Duodenal mucosa (tissue), 2 donors: ENCODE results near the gene PALM.
A peak's percentile ranks its signal among the peaks of the same experiment; 100 is the strongest.

Source experiments
- H3K27ac ChIP-seq: one replicate; pipeline ENCODE4 v1.7.0; 2013; ENCODE audit warnings: low read depth, low read length
- H3K27me3 ChIP-seq, 2 donors: one replicate each; pipeline ENCODE4 v1.7.0; 2013; ENCODE audit warnings: low read length in 2 of 2, control low read depth in 1 of 2; ENCODE audit not compliant: insufficient read depth in 2 of 2, control insufficient read depth in 1 of 2
- H3K36me3 ChIP-seq, 2 donors: one replicate each; pipeline ENCODE4 v1.7.0; 2013; ENCODE audit warnings: low read length in 2 of 2, control low read depth in 1 of 2; ENCODE audit not compliant: insufficient read depth in 2 of 2, control insufficient read depth in 1 of 2
- H3K4me1 ChIP-seq, 2 donors: one replicate each; pipeline ENCODE4 v1.7.0; 2013; ENCODE audit warnings: low read length in 2 of 2, control low read depth in 1 of 2; ENCODE audit not compliant: insufficient read depth in 2 of 2, control insufficient read depth in 1 of 2
- H3K4me3 ChIP-seq, 2 donors: one replicate each; pipeline ENCODE4 v1.7.0; 2013; ENCODE audit warnings: low read length in 2 of 2, low read depth in 1 of 2
- H3K9ac ChIP-seq, 2 donors: one replicate each; pipeline ENCODE4 v1.7.0; 2013; ENCODE audit warnings: low read length in 2 of 2, low read depth in 1 of 2
- H3K9me3 ChIP-seq, 2 donors: one replicate each; pipeline ENCODE4 v1.7.0; 2013; ENCODE audit warnings: low read length in 2 of 2, control low read depth in 1 of 2; ENCODE audit not compliant: control insufficient read depth in 1 of 2

Gene PALM

GRCh38 chr19:792306-792885, 83.7 kb downstream of the PALM start:
- no peaks in the 10 kb centered on the region for H3K27me3 ChIP-seq
- no peak overlapping the region for H3K9ac ChIP-seq
- no peak overlapping the region for H3K4me3 ChIP-seq
- H3K27ac ChIP-seq: no peak overlapping the region
- no peaks in the 10 kb centered on the region for H3K36me3 ChIP-seq
- peaks cover 0 to 4% of the 10 kb centered on the region in 2 donors for H3K4me1 ChIP-seq
- no peaks in the 10 kb centered on the region for H3K9me3 ChIP-seq

GRCh38 chr19:793806-794205, 85.1 kb downstream of the PALM start:
- H3K27me3 ChIP-seq: no peaks in the 10 kb centered on the region
- no peak overlapping the region for H3K9ac ChIP-seq
- H3K27ac ChIP-seq: no peak overlapping the region
- H3K4me1 ChIP-seq: peaks cover 0 to 10% of the 10 kb centered on the region in 2 donors
- no peaks in the 10 kb centered on the region for H3K36me3 ChIP-seq
- H3K4me3 ChIP-seq: no peak overlapping the region
- no peaks in the 10 kb centered on the region for H3K9me3 ChIP-seq

DNA sequence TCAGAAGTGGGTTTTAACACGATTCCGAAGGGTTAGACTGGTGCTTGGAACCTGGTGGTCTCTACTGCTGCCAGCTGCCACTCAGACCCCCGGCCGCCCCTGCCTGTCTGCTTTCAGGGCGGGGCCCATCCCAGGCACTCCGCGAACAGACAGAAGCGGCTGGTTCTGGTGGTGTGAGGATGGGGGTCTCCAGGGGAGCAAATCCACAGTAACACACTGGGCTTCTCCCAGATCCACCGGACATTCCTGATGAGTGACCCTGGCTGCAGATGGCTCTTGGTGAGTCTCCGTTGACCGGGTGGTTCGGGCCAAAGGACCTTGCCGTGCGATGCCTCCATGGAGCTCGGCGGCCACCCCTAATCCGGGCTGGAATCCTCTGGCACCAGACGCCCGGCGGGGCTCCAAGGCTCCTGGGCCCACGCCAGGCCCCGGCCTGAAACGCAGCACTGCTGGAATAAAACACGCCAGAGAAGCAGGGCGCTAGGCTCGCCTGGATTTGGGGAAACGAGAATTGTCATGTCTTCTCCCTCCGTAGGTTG, 86.4 kb downstream of the PALM start:
- Histone ChIP-seq H3K36me3 (peaks cover 0 to 6% of the 10 kb centered on the region in 2 donors), H3K4me3 (no peak overlapping the region), H3K9ac (no peak overlapping the region), H3K27me3 (no peaks in the 10 kb centered on the region), H3K4me1 (peaks cover 9 to 23% of the 10 kb centered on the region in 2 donors), H3K27ac (no peak overlapping the region), H3K9me3 (no peaks in the 10 kb centered on the region)

DNA sequence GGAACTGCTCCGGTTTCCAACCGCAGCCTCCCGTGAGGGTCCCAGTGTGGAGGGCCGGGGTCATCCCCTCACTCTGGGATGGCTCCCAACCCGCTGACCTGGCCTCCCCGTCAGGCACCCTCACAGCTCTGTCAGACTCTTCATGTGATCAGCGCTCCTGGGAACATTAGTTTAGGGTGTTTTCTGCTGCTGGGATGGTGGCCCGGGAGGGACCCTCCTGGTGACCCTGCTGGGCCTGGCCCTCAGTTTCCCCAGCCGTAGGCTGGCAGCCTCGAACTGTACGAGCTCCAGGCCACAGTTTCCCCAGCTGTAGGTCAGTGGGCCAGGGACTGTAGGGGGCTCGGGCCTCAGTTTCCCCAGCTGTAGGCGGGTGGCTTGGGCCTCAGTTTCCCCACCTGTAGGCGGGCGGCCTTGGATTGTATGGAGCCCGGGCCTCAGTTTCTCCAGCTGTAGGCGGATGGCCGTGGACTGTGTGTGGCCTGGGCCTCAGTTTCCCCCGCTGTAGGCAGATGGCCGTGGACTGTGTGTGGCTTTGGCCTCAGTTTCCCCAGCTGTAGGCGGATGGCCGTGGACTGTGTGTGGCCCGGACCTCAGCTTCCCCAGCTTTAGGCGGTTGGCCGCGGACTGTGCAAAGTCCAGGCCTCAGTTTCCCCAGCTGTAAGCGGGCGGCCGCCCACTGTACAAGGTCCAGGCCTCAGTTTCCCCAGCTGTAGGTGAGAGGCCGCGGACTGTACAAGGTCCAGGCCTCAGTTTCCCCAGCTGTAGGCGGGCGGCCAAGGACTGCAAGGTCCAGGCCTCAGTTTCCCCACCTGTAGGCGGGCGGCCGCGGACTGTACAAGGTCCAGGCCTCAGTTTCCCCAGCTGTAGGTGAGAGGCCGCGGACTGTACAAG, 87.2 kb downstream of the PALM start:
- Histone ChIP-seq H3K4me3 (peak overlapping the region; percentile 64 to 70), H3K36me3 (peaks cover 0 to 13% of the 10 kb centered on the region in 2 donors), H3K9me3 (no peaks in the 10 kb centered on the region), H3K27ac (no peak overlapping the region), H3K4me1 (peaks cover 17 to 31% of the 10 kb centered on the region in 2 donors), H3K27me3 (no peaks in the 10 kb centered on the region), H3K9ac (peak overlapping the region in 1 of 2 donors; percentile 60)

- H3K4me1 ChIP-seq: peaks cover 27 to 41% of the 10 kb centered on the region in 2 donors
These were observed 88.2 kb downstream of the PALM start, which contains the start of gene PTBP1 for GRCh38 chr19:796692-797527. Gene PTBP1 (plus strand): TSS chr19:797452. CDS start chr19:797498, 46 bp downstream.

More at GRCh38 chr19:796692-797527, 88.2 kb downstream of the PALM start, which contains the start of gene PTBP1:
- Histone ChIP-seq H3K27me3 (no peaks in the 10 kb centered on the region), H3K27ac (peak within 1 kb of the TSS; percentile 95), H3K36me3 (peaks cover 0 to 13% of the 10 kb centered on the region in 2 donors), H3K4me3 (peak within 1 kb of the TSS; percentile 86 to 90), H3K9me3 (no peaks in the 10 kb centered on the region), H3K9ac (peak within 1 kb of the TSS; percentile 80 to 88)
